ENCODE measurements around the gene USP22.
"Not testable (repeated sequence)": the region's sequence is repeated elsewhere in the genome, so short reads cannot be mapped to it uniquely, and the experiment has no call there.

The USP22 gene

DNA sequence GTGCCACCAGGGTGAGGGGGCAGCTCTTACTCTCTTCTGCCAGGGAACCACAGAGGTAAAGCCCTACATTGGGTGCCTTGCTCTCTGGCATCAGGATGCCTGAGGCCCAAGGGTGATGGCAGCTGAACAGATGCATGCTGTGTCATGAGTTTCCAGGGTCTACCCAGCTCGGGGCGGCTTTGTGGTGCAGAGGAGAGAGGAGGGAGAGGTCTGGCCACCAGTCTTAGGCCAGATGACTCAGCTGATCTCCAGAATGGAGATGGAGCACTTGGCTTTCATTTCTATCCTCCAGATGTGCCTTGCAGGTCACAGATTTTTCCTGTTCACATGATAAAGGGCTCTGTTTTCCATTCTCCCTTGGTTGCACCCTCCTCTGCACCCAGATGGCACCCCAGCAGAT, 23.6 kb upstream of the USP22 start:
- H3K4me1 ChIP-seq (ENCODE audit: insufficient read depth, low read length) = no peaks in the 10 kb centered on the region

DNA sequence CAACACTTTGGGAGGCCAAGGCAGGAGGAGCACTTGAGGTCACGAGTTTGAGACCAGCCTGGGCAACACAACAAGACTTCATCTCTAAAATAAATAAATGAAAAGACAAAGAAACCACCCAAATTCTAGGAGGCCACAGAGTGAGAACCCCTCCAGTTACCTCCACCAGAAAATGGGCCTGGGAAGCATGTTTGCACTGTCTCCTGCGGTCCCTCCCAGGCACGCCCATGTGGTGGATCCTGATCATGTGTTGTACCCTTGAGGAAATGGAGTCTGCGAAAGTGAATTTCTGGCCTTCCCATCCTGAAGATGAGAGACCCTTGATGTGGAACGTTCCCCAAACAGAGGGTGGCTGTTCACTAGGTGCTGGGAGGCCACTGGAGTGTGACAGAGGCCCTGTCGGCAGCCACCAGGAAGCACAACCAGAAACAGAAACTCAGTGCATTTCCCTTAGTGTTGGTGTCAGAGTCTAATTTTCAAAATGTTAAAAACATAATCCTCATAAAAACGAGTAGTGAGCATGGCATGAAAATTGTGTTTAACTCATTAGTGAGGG, 19.2 kb upstream of the USP22 start:
- Histone ChIP-seq H3K36me3 (ENCODE audit: insufficient read depth, low read length) (no peaks in the 10 kb centered on the region), H3K4me1 (ENCODE audit: insufficient read depth, low read length) (no peaks in the 10 kb centered on the region; the same call in 1 of the 2 replicates), H3K9ac (ENCODE audit: low read depth, low read length) (no peak overlapping the region), H3K9me3 (ENCODE audit: control insufficient read depth, insufficient read depth, low read length) (no peaks in the 10 kb centered on the region)

More for the DNA sequence above, 23.6 kb upstream of the USP22 start:
- no peak overlapping the region for H3K9ac ChIP-seq (ENCODE audit: low read depth, low read length)
- no peaks in the 10 kb centered on the region for H3K36me3 ChIP-seq (ENCODE audit: insufficient read depth, low read length)
- no peaks in the 10 kb centered on the region for H3K9me3 ChIP-seq (ENCODE audit: control insufficient read depth, insufficient read depth, low read length)

DNA sequence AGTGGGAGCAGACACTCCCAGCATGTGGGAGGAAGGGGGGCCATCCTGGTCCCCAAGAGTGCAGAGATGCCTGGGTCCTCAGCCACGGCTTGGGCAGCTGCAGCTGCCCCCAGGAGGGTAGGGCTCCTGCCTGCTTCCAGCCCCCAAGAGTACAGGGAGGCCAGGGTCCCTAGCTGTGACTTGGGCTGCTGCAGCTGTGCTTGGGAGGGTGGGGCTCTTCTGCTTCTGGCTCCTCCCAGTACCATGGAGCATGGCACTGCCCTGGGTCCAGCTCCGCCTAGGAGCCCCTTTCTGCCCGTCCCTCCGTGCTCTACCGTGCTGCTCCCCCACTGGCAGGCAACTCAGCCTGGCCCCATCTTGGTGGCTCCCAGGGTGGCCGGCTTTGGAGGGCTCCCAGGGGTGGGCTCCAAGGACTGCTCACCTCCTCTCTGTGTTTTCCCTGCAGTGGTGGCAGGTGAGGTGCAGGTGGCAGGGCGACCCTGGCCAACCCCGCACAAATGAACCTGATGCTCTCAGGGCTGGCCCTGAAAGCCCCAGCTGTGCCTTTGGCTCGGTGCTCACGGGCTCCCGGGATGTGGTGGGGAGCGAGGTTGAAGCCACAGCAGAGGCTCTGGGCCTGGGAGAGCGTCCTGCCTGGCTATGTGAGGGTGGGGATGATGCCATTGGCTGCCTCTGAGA, 18.5 kb upstream of the USP22 start:
- Histone ChIP-seq H3K36me3 (ENCODE audit: insufficient read depth, low read length) (no peaks in the 10 kb centered on the region), H3K9ac (ENCODE audit: low read depth, low read length) (no peak overlapping the region), H3K4me1 (ENCODE audit: insufficient read depth, low read length) (no peaks in the 10 kb centered on the region; the same call in 1 of the 2 replicates), H3K9me3 (ENCODE audit: control insufficient read depth, insufficient read depth, low read length) (no peaks in the 10 kb centered on the region)

DNA sequence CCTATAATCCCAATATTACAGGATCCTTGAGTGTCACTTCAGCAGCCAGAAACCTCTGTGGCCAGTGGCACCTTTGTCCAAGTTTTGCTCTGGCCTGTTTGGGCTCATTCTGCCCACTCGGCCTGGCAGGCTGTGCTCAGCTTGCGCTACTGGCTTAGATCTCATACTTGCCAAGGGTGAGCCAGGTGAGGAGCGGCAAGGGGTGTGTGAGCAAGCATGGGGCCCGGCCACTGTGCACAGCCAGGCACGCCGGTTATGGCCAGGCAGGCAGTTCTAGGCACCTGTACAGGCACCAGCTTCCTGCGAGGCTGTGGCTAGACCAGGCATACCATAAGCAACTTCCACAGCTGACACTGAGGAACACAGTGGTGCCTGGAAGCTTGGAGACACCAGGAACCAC, 16.9 kb upstream of the USP22 start:
- no peaks in the 10 kb centered on the region; the same call in 1 of the 2 replicates for H3K4me1 ChIP-seq (ENCODE audit: insufficient read depth, low read length)
- no peaks in the 10 kb centered on the region for H3K9me3 ChIP-seq (ENCODE audit: control insufficient read depth, insufficient read depth, low read length)
- no peak overlapping the region for H3K9ac ChIP-seq (ENCODE audit: low read depth, low read length)
- H3K36me3 ChIP-seq (ENCODE audit: insufficient read depth, low read length) = no peaks in the 10 kb centered on the region

DNA sequence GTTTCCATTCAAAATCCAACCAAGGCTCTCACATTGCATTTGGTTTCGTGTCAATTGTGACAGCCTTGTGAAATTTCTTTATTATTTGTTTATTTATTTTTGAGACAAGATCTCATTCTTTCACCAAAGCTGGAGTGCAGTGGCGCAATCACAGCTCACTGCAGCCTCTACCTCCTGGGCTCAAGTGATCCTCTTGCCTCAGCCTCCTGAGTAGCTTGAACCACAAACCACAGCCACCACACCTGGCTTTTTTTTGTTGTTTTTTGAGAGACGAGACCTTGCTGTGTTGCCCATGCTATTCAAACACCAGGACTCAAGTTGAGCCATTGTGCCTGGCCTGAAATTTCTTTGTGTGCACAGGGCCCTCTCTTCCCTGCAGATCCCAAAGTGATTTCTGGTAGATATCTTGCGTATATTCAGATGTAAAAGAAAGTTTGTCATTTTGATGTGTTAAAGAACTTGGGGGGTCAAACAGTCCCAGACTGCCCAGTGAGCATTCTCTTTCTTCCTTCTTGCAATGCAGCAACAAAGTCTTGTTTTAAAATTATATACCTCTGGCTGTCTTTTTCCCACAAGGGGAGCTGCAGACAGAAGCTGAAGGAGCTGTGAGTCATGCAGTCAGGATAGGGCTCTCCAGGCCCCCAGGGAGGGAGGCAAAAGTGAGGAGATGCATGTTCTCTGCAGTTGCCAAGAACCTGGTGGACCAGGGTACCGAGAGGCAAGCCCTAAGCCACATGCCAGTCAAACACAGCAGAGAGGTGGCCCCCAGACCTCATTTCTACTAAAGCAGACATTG, 15.5 kb upstream of the USP22 start:
- Histone ChIP-seq H3K9ac (ENCODE audit: low read depth, low read length) (no peak overlapping the region), H3K36me3 (ENCODE audit: insufficient read depth, low read length) (no peaks in the 10 kb centered on the region), H3K4me1 (ENCODE audit: insufficient read depth, low read length) (peaks cover 4% of the 10 kb centered on the region; the same call in 1 of the 2 replicates)

DNA sequence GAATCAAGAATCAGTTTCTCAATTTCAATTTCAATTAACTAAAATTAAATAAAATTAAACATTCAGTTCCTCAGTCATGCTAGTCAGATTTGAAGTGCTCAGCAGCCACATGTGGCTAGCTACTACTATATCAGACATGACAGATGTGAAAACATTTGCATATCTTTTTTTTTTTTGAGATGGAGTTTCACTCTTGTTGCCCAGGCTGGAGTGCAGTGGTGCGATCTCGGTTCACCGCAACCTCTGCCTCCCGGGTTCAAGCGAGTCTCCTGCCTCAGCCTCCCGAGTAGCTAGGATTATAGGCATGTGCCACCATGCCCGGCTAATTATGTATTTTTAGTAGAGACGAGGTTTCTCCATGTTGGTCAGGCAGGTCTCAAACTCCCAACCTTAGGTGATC, 10.2 kb upstream of the USP22 start:
- H3K9me3 ChIP-seq (ENCODE audit: control insufficient read depth, insufficient read depth, low read length); H3K36me3 ChIP-seq (ENCODE audit: insufficient read depth, low read length); H3K9ac ChIP-seq (ENCODE audit: low read depth, low read length): not testable (repeated sequence)
- peaks cover 17% of the 10 kb centered on the region for H3K4me1 ChIP-seq (ENCODE audit: insufficient read depth, low read length)

More for the DNA sequence above, 15.5 kb upstream of the USP22 start:
- H3K9me3 ChIP-seq (ENCODE audit: control insufficient read depth, insufficient read depth, low read length) = no peaks in the 10 kb centered on the region

DNA sequence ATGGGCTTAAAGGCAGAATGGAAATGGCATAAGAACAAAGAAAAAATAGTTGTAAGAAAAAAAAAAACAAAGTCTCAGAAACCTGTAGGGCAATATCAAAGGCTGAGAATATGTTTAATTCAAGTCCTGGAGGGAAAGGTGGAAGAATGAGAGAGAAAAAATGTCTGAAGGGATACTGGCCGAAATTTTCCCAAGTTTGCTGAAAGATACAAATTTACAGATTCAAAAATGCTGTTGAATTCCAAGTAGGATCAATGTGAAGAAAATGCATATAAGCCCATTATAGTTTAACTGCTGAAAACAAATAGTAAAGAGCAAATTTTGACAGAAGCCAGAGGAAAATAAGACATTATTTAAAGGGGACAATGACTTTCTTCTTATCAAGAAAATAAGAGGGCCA, 6.6 kb upstream of the USP22 start:
- H3K4me1 ChIP-seq (ENCODE audit: insufficient read depth, low read length) = peaks cover 17% of the 10 kb centered on the region
- no peaks in the 10 kb centered on the region for H3K9me3 ChIP-seq (ENCODE audit: control insufficient read depth, insufficient read depth, low read length)

DNA sequence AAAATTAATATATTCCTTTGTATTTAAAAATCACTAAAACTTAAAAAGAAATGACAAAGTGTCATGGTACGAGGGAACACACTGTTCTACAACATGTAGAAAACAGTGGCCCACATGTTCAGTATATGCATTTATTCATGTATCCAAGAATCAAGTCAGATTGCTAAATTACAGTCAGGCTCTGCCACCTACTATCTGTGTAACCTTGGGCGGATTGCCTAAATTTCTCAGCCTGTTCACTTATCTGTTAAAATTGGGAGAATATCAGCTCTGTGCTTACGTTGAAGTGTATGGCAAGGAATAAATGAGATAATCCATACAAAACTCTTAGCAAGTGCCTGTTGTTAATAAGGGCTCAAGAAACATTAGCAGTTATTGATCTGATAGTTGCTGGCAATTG, 3.4 kb upstream of the USP22 start:
- no peak overlapping the region for H3K9ac ChIP-seq (ENCODE audit: low read depth, low read length)
- H3K4me1 ChIP-seq (ENCODE audit: insufficient read depth, low read length) = no peaks in the 10 kb centered on the region
- no peaks in the 10 kb centered on the region for H3K9me3 ChIP-seq (ENCODE audit: control insufficient read depth, insufficient read depth, low read length)
- H3K36me3 ChIP-seq (ENCODE audit: insufficient read depth, low read length) = no peaks in the 10 kb centered on the region

More for the DNA sequence above, 6.6 kb upstream of the USP22 start:
- H3K9ac ChIP-seq (ENCODE audit: low read depth, low read length) = no peak overlapping the region
- no peaks in the 10 kb centered on the region for H3K36me3 ChIP-seq (ENCODE audit: insufficient read depth, low read length)

DNA sequence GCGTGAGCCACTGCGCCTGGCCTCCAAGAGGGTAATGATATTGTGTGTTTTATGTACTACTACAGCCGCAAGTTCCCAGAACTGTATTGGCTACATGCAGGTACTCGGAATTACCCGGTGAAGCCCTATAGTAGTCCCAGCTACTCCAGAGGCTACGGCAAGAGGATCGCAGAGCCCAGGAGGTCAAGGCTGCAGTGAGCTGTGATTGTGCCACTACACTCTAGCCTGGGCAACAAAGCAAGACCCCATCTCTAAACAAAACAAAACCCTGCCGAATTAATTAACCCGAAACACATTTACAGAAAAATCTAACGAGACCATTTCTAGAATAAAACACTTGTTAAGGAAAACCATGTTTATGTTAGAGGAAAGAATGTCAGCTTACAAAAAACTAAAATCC, 2.2 kb upstream of the USP22 start:
- Histone ChIP-seq H3K4me1 (ENCODE audit: insufficient read depth, low read length) (no peaks in the 10 kb centered on the region), H3K9me3 (ENCODE audit: control insufficient read depth, insufficient read depth, low read length) (no peaks in the 10 kb centered on the region), H3K36me3 (ENCODE audit: insufficient read depth, low read length) (no peaks in the 10 kb centered on the region), H3K9ac (ENCODE audit: low read depth, low read length) (no peak overlapping the region)

DNA sequence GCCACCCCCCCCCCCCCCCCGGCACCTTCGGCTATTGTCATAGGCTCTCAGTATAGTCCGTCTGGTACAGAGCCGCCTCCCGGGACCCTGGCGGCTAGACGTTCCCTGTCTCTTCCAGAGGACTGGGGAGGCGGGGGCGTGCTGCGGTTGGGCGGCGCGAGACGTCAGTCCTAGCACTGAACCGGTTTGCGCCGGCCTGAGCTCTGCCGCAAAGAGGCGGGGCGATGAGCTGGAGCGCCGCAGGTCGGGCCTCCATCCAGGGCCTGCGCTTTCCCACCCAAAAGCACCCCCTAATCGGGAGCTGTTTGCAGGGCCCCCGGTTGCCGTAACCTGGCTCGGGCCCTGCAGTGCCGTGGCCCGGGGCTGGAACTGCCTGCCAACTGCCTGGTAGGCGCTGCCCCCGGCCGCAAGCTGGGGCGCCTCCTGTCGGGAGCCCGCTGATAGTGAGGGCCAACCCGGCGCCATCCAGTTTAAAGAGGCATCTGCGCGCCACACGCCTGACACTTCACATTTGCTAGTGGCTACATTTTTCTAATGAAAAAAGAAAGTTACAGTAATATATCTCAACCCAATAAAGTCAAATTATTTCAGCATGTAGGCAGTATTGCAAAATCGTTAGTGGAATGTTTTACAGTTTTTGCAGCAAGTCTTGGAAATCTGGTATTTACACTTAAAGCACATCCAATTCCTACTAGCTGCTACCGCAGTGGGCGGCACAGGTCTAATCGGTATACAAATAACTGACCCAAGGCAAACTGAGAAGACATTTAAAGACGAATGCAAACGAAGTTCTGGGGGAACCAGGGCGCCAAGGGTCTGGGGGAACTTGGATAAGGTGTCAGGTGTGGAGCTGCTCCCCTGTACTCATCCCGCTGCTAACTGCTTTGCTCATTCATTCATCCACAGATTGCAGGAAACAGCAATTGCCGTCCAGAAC, 753 bp upstream of the USP22 start:
- peaks cover 7% of the 10 kb centered on the region; the same call in 1 of the 2 replicates for H3K36me3 ChIP-seq (ENCODE audit: insufficient read depth, low read length)
- H3K9me3 ChIP-seq (ENCODE audit: control insufficient read depth, insufficient read depth, low read length) = no peaks in the 10 kb centered on the region
- peak overlapping the region; percentile 82 for H3K9ac ChIP-seq (ENCODE audit: low read depth, low read length)
- H3K4me1 ChIP-seq (ENCODE audit: insufficient read depth, low read length) = peaks cover 7% of the 10 kb centered on the region; the same call in 1 of the 2 replicates

DNA sequence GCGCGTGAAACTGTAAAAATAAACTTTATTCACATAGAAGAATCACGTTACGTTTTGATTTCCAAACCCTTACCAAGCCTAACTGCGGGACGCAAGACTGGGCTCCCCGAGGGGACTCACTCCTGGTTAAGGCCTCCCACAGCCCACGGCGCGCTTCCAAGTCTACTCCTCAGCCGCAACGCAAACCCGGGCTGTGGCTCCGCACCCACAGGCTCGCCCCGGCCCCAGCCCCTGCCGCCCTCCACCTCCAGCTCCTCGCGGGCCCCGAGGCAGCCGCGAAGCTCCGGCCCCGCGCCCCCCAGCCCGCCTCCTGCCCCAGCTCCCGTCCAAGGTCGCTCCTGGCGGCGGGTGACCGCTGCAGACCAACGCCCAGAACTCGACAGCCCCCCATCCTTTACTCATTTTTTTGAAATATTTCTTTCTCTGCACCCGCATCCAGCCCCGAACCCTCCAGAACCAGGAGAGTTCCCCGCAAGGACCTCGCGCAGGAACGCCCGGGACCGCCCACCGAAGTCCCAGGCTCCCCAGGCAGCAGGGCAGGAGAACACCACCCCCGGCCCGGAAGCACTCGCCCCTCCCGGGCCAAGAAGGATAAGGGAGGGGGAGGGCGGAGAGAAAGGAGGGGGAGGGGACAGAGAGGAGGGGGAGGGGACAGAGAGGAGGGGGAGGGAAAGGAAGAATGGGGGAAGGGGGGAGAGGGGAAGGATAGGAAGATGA, 912 bp downstream of the USP22 start:
- Histone ChIP-seq H3K36me3 (ENCODE audit: insufficient read depth, low read length) (peaks cover 7% of the 10 kb centered on the region; the same call in 1 of the 2 replicates), H3K9me3 (ENCODE audit: control insufficient read depth, insufficient read depth, low read length) (no peaks in the 10 kb centered on the region), H3K9ac (ENCODE audit: low read depth, low read length) (peak overlapping the region; percentile 100), H3K4me1 (ENCODE audit: insufficient read depth, low read length) (peaks cover 15% of the 10 kb centered on the region)

DNA sequence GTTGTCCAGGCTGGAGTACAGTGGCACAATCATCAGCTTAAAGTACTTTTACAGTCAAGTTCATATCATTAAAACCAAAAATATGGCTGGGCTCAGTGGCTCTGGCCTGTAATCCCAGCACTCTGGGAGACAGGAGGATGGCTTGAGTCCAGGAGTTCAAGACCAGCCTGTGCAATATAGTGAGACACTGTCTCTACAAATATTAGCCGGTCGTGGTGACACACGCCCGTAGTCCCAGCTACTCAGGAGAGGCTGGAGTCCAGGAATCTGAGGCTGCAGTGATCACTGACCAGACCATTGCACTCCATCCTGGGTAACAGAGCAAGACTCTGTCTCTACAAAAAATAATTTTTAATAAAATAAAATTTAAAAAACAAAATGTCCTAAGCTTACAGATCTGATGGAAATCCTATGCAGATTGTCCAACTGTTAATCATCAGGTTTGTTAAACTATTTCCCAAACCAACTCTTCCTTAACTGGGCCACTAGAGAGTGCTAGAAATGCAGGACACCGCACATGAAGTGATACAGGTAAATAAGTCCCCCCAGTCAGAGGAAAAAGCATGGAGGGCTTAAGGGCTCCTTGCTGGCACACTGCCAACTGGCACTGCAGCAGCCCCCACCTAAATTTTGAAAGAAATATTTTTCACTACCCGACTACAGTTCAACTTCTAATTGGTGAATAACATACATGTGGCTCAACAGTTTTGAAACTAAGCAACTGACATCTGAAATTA, 2.8 kb downstream of the USP22 start:
- Histone ChIP-seq H3K9ac (ENCODE audit: low read depth, low read length) (peak overlapping the region; percentile 98), H3K9me3 (ENCODE audit: control insufficient read depth, insufficient read depth, low read length) (no peaks in the 10 kb centered on the region), H3K36me3 (ENCODE audit: insufficient read depth, low read length) (peaks cover 7% of the 10 kb centered on the region; the same call in 1 of the 2 replicates), H3K4me1 (ENCODE audit: insufficient read depth, low read length) (peaks cover 29% of the 10 kb centered on the region)

Measured in ES-I3 (cell line).